22Rv1 (cell line): ENCODE data around the gene RAB42.
"Not testable (repeated sequence)": the region's sequence is repeated elsewhere in the genome, so short reads cannot be mapped to it uniquely, and the experiment has no call there.

Experiments
- H3K27ac ChIP-seq: fragments of 450-650 bp; 2 replicates; pipeline ENCODE4 v1.5.1; 2017
- ZFX ChIP-seq: fragments of 450-650 bp; IDR thresholded peaks from 2 replicates; pipeline ENCODE4 v1.6.1; 2017; ENCODE audit warnings: antibody characterized with exemption, borderline replicate concordance
- TF ChIP-seq, protein P1 (sequence below): fragments of 450-650 bp; IDR thresholded peaks from 2 replicates; pipeline ENCODE4 v1.5.1; 2017; ENCODE audit warnings: mild to moderate bottlenecking

Gene RAB42

DNA sequence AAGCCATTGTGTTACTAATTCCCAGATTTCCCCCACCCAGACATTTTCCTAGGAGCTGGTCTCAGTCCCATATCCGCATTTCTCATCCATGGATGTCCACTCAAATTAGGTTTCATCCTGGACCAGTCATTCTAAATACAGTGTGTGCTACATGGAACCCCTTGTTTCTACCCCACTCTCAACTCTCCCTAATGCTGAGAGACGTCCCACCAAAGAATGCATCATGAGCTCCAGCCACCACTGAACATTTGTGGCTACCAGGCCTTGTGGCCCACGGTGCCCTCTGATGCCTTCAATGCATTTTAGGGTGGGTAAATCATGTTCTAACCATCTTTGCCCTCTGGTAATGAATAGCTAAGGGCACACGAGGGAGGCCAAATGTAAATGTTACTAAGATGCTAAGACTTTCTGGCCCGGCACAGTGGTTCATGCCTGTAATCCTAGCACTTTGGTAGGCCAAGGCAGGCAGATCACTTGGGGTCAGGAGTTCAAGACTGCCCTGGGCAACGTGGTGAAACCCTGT lies 13.3 kb upstream of the RAB42 start:
- no peak for TF ChIP-seq ZFX
- TF ChIP-seq, protein P1, sequence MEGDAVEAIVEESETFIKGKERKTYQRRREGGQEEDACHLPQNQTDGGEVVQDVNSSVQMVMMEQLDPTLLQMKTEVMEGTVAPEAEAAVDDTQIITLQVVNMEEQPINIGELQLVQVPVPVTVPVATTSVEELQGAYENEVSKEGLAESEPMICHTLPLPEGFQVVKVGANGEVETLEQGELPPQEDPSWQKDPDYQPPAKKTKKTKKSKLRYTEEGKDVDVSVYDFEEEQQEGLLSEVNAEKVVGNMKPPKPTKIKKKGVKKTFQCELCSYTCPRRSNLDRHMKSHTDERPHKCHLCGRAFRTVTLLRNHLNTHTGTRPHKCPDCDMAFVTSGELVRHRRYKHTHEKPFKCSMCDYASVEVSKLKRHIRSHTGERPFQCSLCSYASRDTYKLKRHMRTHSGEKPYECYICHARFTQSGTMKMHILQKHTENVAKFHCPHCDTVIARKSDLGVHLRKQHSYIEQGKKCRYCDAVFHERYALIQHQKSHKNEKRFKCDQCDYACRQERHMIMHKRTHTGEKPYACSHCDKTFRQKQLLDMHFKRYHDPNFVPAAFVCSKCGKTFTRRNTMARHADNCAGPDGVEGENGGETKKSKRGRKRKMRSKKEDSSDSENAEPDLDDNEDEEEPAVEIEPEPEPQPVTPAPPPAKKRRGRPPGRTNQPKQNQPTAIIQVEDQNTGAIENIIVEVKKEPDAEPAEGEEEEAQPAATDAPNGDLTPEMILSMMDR: no peak
- H3K27ac ChIP-seq: peak overlapping the region; percentile 95

DNA sequence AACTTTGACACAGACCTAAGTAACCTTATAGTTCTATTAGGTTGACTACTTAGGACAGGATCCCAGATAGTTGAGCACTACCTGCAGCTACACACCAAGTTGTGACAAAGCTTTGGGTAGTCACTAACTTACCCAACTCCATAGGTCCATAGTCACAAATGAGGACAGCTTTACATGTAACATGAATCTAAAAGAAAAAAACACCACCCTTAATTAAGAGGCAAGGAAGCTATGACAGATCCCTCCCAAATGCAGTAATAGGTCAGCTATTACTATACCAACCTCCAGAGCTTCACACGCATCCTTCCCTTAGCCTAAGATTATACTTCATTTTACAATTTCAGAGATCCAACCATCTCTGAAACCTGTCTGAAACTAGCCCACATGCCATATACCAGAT lies 12.7 kb upstream of the RAB42 start:
- H3K27ac ChIP-seq: peak overlapping the region; percentile 95
- TF ChIP-seq, protein P1: no peak
- TF ChIP-seq ZFX: no peak

DNA sequence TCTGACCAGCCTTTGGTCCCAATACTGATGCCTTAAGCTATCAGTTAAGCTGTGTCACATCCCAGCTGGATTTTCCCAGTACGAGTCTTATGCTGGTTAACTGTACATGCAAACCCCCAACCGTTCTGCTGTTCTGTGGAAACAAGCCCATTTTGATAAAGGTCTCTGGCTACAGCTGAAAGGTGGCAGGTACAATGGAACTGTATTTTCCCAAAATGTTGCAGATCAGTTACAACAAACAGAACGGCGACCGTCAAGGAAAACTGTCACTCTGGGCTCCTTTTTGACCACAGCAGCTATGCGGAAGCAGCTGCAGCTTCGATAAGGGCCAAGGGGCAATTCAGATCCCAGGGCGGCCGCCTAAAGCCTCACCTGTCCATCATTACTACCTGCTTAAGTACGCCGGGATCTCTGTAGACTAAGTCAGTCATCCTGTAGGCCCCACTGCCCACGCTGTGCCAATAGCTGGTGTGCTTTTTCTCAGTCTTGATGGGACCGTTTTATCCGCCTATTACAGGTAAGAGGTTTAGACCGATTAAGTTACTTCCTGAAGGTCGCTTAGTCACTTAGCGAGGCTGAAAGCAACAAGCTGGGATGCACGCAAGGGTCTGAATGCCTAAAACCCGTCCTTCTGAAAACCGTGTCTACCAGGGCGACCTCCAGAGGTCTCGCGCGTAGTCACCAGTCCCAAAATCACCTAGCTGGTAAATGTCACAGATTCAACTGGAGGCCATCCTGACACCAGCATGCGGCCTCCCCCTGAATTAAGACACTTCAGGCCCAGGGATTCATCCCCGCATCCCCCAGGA lies 11.1 kb upstream of the RAB42 start:
- no peak for TF ChIP-seq ZFX
- TF ChIP-seq, protein P1: peak; percentile 57
- peak overlapping the region; percentile 95 for H3K27ac ChIP-seq

DNA sequence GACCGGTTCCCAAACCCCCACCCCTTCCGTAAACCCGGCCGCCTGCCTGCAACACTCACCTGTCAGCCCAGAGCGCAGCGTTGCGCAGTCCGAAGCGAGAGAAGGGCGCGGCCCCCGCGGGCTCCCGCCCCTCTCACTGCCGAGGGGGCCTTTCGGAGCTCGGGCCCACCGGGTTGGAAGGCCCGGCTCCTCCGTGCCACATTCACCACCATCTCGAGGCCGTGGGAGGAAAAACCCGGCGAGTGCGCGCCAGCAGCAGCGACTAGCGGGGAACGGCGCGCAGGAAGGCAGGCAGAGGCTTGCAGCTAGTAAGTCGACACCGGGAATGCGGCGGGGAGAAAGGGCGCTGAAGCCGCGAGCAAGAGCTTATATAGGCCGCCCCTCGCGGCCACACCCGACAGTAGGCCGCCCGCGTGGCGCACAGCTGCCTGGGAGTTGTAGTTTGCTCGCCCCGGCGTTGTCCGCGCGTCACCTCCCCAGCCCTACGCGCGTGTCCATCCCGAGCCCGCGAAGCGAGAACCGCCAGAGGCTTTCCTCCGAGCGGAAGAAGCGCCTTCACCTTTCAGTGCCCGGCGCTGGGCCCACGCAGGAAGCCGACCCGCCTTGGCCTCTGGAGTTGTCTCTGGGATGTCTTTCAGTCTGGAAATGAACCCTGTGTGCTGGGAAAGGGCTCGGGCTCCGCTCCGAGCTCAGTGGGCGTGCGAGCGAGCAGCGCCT lies 10.4 kb upstream of the RAB42 start:
- TF ChIP-seq, protein P1: peak; percentile 33
- no peak for TF ChIP-seq ZFX
- peak overlapping the region; percentile 95 for H3K27ac ChIP-seq

DNA sequence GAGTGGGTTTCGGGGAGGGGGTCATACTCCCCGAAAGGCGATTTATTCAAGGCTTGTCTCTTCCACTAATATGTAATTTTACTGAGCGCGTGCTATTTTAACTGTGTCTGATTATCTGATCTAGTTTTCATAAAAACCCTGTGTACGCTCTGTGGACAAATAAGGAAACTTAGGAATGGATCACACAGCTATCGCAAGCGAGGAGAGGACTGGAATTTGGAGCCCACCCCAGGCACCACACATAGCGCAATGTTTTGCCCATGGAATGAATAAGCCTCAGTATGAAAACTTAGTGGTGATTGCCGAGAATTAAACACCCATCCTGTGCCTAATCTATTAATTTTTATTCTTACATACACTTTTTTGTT lies 9.8 kb upstream of the RAB42 start:
- peak overlapping the region; percentile 95 for H3K27ac ChIP-seq
- TF ChIP-seq, protein P1: no peak
- TF ChIP-seq ZFX: no peak

DNA sequence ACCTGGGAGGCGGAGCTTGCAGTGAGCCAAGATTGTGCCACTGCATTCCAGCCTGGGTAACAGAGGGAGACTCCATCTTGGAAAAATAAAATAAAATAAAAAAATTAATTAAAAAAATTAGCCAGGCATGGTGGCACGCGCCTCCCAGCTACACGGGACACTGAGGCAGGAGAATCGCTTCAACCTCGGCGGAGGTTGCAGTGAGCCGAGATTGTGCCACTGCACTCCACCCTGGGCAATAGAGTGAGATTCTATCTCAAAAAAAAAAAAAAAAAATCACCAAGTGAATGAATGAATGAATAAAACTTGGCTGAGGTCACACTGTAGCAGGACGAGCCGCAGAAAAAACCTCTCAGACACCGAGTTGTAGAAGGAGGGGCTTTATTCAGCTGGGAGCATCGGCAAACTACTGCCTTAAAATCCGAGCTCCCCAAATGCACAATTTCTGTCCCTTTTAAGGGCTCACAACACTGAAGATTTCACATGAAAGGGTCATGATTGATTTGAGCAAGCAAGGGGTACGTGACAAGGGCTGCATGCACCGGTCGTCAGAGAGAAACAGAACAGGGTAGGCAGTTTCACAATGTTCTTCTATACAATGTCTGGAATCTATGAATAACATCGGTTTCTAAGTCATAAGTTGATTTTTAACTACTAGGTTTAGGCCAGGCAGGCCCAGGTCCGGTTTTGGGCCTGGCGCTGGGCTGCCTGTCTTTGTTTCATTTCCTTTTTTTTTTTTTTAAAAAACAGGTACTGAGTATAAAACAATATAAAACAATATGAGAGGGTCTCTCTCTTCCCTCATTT lies 5.3 kb upstream of the RAB42 start:
- H3K27ac ChIP-seq: not testable (repeated sequence)

DNA sequence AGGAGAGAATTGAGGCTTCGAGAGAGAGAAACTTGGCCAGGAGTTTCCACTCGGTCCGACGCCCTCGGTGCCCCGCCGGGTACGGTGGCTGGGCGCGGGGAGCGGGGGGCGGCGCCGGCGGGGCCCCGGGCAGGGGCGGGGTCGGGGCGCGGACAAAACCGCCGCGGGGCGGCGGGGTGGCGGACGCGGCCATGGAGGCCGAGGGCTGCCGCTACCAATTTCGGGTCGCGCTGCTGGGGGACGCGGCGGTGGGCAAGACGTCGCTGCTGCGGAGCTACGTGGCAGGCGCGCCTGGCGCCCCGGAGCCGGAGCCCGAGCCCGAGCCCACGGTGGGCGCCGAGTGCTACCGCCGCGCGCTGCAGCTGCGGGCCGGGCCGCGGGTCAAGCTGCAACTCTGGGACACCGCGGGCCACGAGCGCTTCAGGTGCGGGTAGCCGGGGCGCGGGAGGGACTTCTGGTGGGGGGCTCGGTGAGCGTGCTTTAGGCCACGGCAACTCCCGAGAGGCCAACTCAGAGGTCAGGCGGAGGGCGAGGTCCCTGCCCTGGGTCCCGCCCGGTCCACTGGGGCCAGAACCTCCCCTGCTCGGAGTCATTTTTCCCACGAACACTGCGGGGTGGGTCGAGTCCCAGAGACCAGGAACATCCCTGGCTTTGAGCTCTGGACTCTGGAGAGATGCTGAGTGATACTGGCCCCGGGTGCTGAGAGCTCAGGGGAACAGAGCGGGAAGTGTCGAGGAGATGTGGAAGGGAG lies 431 bp downstream of the RAB42 start:
- TF ChIP-seq ZFX: no peak
- TF ChIP-seq, protein P1: no peak
- no peak overlapping the region for H3K27ac ChIP-seq

DNA sequence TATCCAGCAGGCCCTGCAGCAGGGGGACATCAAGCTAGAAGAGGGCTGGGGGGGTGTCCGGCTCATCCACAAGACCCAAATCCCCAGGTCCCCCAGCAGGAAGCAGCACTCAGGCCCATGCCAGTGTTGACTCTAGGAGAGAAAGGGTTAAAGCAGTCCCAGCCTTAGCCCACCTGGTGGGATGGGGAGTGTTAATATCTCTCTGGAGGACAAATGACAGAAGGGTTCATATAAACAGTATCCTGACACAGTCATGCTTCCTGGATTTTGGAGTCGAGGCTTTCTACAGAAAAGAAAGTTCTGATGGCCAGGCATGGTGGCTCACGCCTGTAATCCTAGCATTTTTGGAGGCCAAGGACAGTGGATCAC lies 1.9 kb downstream of the RAB42 start:
- H3K27ac ChIP-seq: not testable (repeated sequence)

DNA sequence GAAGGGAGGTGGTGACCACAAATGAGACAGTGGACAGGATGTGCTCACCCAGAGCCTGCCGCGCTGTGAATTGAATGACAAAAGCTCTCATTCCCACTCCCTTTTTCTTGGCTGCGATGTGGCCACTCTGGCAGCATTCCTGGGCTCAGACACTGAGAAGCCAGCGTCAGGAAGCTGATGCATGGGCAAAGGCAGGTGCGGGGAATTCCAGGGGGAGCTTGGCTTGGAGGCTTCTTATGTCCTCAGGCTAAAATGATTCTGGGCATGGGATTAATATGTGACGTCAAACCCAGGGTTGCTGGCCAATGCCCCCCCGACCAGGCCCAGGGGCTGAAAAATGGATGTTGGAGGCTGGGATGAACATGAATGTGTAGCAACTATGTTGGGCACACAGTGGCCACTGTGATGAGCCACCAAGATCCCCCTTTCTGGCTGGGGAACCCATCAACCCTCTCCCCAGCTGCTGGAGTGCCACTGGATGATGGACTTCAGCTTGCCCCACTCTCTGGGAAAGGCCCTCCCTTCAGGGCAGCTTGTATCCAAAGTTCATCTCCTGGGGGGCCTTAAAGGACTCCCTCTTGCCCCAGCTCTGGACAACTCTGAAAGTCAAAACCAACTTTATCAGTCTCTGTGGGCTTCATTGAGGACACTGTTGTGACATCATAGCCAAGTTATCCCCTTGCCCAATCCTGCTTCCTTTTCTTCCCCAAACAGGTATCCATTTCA lies 2.8 kb downstream of the RAB42 start:
- not testable (repeated sequence) for H3K27ac ChIP-seq
